ENCODE results near the gene BIN1.

DNA sequence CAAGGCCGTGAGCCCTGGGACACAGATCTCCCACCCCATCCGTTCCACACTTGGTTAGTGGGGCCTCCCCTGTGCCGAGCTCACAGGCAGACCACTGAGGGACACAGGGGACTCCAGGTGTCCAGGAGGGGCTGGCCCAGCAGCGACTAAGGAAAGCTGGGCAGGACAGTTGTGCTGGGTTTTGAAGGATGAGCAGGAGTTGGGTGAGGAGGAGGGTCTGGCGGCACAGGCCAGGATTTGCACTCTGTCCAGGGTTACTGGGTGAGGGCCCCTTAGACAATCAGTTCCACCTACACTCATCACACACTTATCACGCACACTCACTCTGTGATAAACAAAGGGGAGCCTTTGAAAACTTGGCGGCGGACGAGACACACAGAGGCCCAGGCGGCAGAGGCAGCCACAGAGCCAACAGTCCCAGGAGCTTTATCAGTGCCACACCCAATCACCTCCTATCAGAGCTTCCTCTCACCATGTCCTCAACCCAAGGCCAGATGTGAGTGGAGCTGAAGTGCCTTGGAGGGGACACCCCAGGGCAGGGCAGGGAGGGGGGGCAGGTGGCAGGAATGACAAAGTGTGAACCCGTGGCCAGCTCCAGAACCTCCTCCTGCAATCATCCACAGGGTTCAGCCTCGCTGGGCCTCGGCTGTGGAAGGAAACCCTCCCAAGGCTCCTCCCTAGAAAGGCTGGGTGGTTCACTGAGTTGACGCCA lies 26.6 kb downstream of the BIN1 start:
- TF ChIP-seq, protein P1, sequence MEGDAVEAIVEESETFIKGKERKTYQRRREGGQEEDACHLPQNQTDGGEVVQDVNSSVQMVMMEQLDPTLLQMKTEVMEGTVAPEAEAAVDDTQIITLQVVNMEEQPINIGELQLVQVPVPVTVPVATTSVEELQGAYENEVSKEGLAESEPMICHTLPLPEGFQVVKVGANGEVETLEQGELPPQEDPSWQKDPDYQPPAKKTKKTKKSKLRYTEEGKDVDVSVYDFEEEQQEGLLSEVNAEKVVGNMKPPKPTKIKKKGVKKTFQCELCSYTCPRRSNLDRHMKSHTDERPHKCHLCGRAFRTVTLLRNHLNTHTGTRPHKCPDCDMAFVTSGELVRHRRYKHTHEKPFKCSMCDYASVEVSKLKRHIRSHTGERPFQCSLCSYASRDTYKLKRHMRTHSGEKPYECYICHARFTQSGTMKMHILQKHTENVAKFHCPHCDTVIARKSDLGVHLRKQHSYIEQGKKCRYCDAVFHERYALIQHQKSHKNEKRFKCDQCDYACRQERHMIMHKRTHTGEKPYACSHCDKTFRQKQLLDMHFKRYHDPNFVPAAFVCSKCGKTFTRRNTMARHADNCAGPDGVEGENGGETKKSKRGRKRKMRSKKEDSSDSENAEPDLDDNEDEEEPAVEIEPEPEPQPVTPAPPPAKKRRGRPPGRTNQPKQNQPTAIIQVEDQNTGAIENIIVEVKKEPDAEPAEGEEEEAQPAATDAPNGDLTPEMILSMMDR (conservative IDR thresholded peaks at IDR 0.05; ENCODE audit: low read depth, low read length): no peak
- no peak for TF ChIP-seq MAFK (IDR thresholded peaks at IDR 0.05; ENCODE audit: low read depth, low read length)
- TF ChIP-seq BHLHE40 (IDR thresholded peaks at IDR 0.05; ENCODE audit: low read depth, low read length): no peak
- no peak for TF ChIP-seq POLR2A (IDR thresholded peaks at IDR 0.05; ENCODE audit: low read depth, low read length)
- TF ChIP-seq RFX5 (IDR thresholded peaks at IDR 0.05; ENCODE audit: low read depth, low read length): no peak
- TF ChIP-seq RAD21 (IDR thresholded peaks at IDR 0.05; ENCODE audit: low read length): no peak
- no peak for TF ChIP-seq MXI1 (IDR thresholded peaks at IDR 0.05; ENCODE audit: borderline replicate concordance, low read depth, low read length)
- no peak for TF ChIP-seq CHD1 (IDR thresholded peaks at IDR 0.05; ENCODE audit: low read depth, low read length)
- no peak for TF ChIP-seq CEBPB (IDR thresholded peaks at IDR 0.05; ENCODE audit: low read depth, low read length)
- TF ChIP-seq FOS (IDR thresholded peaks at IDR 0.05; ENCODE audit: low read depth, low read length): no peak
- TF ChIP-seq RCOR1 (IDR thresholded peaks at IDR 0.05; ENCODE audit: insufficient replicate concordance, low read length): no peak
- TF ChIP-seq NFE2L2 (IDR thresholded peaks at IDR 0.05; ENCODE audit: low read depth, low read length): no peak
- no peak for TF ChIP-seq SMC3 (IDR thresholded peaks at IDR 0.05; ENCODE audit: low read depth, low read length)

All from IMR-90 (cell line).